Lung (tissue), 12 donors: ENCODE results near the gene SCRN1. TPM values are rescaled to one million over a fixed set of nuclear protein-coding genes. Genes with fewer than 3 reads are reported as not detected.

Experiments
- ATAC-seq: fragments of 200-7000 bp; cut with Tn5 transposase; one replicate; pipeline ENCODE4 v1.9.1; 2020; ENCODE audit warnings: moderate number of reproducible peaks; ENCODE audit not compliant: insufficient read depth, low FRiP score
- DNase-seq, 3 donors: peaks; one replicate each; pipeline ENCODE4 v3.0.0-alpha.2; 2013 to 2017
- H3K27ac ChIP-seq, 2 donors: one replicate each; pipeline ENCODE4 v1.5.1; 2013; ENCODE audit warnings: mild to moderate bottlenecking in 2 of 2, moderate library complexity in 2 of 2, control low read depth in 1 of 2, inconsistent platforms in 1 of 2, low read depth in 1 of 2, low read length in 1 of 2
- H3K27me3 ChIP-seq, 3 donors: one replicate each; pipeline ENCODE4 v1.5.1; 2013; ENCODE audit warnings: low read length in 2 of 3; ENCODE audit not compliant: control insufficient read depth in 3 of 3, insufficient read depth in 3 of 3
- H3K36me3 ChIP-seq, 4 donors: one replicate each; pipeline ENCODE4 v1.5.1; 2013; ENCODE audit warnings: low read length in 4 of 4, mild to moderate bottlenecking in 1 of 4, moderate library complexity in 1 of 4; ENCODE audit not compliant: control insufficient read depth in 4 of 4, insufficient read depth in 4 of 4
- H3K4me1 ChIP-seq, 5 donors: one replicate each; pipeline ENCODE4 v1.5.1; 2013; ENCODE audit warnings: low read length in 5 of 5, mild to moderate bottlenecking in 2 of 5, moderate library complexity in 1 of 5; ENCODE audit not compliant: control insufficient read depth in 5 of 5, insufficient read depth in 5 of 5
- H3K4me3 ChIP-seq: one replicate; pipeline ENCODE4 v1.5.1; 2013; ENCODE audit warnings: mild to moderate bottlenecking, control low read depth, moderate library complexity
- H3K9ac ChIP-seq, 2 donors: one replicate each; pipeline ENCODE4 v1.5.1; 2013; ENCODE audit warnings: low read length in 2 of 2, control low read depth in 1 of 2; ENCODE audit not compliant: insufficient read depth in 1 of 2
- H3K9me3 ChIP-seq, 4 donors: one replicate each; pipeline ENCODE4 v1.5.1; 2013; ENCODE audit warnings: low read length in 3 of 4, mild to moderate bottlenecking in 1 of 4, moderate library complexity in 1 of 4; ENCODE audit not compliant: control insufficient read depth in 4 of 4, insufficient read depth in 3 of 4
- WGBS, 2 donors: extraction: QIAGEN DNeasy Blood & Tissue Kit; methylation state at CpG; one replicate each; pipeline ENCODE4 v1.1.7; 2013; 5-methylcytosine and 5-hydroxymethylcytosine counted together
- polyA plus RNA-seq, 2 donors: library from polyadenylated mRNA; stranded (reverse); fragments of 200-250 nt; gene quantifications; one replicate each; pipeline ENCODE4 v1.2.1, GENCODE V29; 2013
- total RNA-seq, 2 donors: library from RNA; depleted of rRNA in 1 of 2; stranded (reverse); fragments of >200 nt in 1 of 2; gene quantifications; one replicate each; pipeline ENCODE4 v1.2.1, GENCODE V29; 2014 to 2021
- TF ChIP-seq, protein P1 (sequence below): IDR thresholded peaks from 2 replicates; pipeline ENCODE4 v1.5.1; 2012; ENCODE audit warnings: mild to moderate bottlenecking; ENCODE audit errors: control extremely low read depth, extremely low read depth
- donor health status: control.
- donor health status: control.
- donor health status: Bipolar disorder and iron deficiency.
- donor health status: healthy.
- donor health status: DM: yes; HTN: yes; CAD: no.

Gene SCRN1
- total and polyA plus RNA-seq, 4 donors = 5.5 to 32.3 (median 20.2) TPM

GRCh38 chr7:29937132-29937531 is 52.5 kb downstream of the SCRN1 start:
- DNase-seq (no peak), ATAC-seq (no peak)
- Histone ChIP-seq H3K9ac (no peak overlapping the region), H3K9me3 (no peaks in the 10 kb centered on the region), H3K4me1 (no peaks in the 10 kb centered on the region), H3K27me3 (no peaks in the 10 kb centered on the region), H3K4me3 (no peak overlapping the region), H3K36me3 (peaks cover 11 to 33% (median 22%) of the 10 kb centered on the region in 4 donors), H3K27ac (no peak overlapping the region)
- TF ChIP-seq, protein P1, sequence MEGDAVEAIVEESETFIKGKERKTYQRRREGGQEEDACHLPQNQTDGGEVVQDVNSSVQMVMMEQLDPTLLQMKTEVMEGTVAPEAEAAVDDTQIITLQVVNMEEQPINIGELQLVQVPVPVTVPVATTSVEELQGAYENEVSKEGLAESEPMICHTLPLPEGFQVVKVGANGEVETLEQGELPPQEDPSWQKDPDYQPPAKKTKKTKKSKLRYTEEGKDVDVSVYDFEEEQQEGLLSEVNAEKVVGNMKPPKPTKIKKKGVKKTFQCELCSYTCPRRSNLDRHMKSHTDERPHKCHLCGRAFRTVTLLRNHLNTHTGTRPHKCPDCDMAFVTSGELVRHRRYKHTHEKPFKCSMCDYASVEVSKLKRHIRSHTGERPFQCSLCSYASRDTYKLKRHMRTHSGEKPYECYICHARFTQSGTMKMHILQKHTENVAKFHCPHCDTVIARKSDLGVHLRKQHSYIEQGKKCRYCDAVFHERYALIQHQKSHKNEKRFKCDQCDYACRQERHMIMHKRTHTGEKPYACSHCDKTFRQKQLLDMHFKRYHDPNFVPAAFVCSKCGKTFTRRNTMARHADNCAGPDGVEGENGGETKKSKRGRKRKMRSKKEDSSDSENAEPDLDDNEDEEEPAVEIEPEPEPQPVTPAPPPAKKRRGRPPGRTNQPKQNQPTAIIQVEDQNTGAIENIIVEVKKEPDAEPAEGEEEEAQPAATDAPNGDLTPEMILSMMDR = no peak
- WGBS, 2 donors = 88 to 95% methylated on average over 3 of the region's 3 CpGs

DNA sequence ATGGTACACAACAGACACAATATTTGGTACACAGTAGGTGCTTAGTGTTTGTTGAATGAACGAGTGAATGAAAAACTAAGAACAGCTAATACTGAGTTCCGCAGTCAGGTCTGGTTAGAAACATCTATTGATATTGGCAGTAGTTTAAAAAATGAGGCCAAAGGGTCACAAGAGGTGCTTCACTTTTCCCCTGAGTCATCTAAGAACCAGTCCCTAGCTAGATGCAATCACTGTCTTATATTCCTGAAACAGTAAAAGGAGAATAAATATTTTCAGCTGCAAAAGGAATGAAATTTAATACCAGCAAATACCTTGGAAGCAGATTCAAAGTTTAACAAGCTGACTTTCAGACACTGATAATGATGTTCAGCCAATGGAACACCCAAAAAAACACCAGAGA is 54.5 kb downstream of the SCRN1 start:
- TF ChIP-seq, protein P1 = no peak
- Histone ChIP-seq H3K27me3 (no peaks in the 10 kb centered on the region), H3K9me3 (no peaks in the 10 kb centered on the region), H3K4me3 (no peak overlapping the region), H3K27ac (no peak overlapping the region), H3K36me3 (peaks cover 9 to 30% (median 20%) of the 10 kb centered on the region in 4 donors), H3K9ac (no peak overlapping the region), H3K4me1 (no peaks in the 10 kb centered on the region)
- ATAC-seq (no peak), DNase-seq (no peak)
- WGBS, 2 donors = 66 to 78% methylated on average over 2 of the region's 2 CpGs

DNA sequence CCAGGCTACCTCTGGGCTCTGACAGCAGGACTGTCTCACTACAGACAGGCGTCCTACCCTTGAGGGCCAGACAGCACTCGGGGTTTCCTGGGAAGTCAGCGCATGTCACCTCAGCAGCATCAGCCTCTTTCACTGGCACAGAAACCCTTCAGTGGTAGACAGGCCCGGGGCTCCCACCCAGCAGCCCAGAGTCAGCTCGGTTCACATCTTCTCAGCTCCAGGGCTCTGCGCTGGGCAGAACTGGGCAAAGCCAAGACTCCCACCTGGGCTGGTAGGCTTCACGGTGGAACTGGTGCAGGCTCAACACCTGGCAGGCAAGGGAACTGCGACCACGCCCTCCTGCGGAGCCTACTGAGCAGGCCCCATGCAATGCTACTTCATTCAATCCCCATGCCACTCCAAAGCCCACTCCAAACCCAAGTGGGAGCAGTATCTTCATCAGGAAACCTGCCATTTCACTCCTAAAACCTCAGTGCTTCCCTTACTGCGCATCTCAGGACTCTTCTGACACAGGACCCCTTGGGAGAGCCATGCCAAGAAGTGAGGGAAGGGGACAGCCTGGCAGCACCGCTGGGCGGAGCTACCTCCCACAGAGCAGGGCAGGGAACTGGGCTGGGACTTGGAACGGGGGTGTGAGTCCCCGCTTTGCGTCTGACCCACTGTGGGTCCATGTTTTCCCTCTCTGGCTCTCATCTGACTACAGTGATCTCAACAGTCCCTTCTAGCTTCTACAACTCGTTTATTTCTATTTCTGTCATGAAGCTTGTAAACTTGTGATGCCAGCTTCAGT is 60.4 kb downstream of the SCRN1 start:
- H3K4me1 ChIP-seq = peaks cover 0 to 3% (median 0%) of the 10 kb centered on the region in 5 donors
- TF ChIP-seq, protein P1 = no peak
- DNase-seq (no peak), ATAC-seq (no peak)
- H3K4me3 ChIP-seq = no peak overlapping the region
- 90 to 91% methylated on average over 17 of the region's 17 CpGs for WGBS, 2 donors
- H3K9ac ChIP-seq = no peak overlapping the region
- no peaks in the 10 kb centered on the region for H3K9me3 ChIP-seq
- peaks cover 0 to 6% (median 4%) of the 10 kb centered on the region in 4 donors for H3K36me3 ChIP-seq
- no peaks in the 10 kb centered on the region for H3K27me3 ChIP-seq
- H3K27ac ChIP-seq = no peak overlapping the region

DNA sequence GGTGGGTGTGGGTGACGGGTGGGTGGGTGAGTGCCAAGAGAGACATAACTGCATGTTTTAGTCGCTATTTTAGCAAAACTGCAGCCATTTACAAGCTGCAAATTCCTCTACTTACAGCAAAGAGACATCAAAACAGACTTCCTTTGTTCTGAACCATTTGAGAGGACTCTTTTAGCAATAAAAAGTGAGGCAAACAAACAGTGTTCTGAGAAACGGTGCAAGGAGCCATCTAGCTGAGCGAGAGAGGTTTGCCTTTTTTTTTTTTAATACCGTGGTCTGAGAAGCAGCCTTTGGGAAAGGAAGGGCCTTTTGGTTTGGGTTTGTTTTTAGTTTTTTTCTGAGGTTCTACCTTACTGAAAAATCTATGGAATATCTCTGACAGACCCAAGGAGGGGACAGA is 62.9 kb downstream of the SCRN1 start:
- 76 to 80% methylated on average over 5 of the region's 5 CpGs for WGBS, 2 donors
- no peak overlapping the region for H3K9ac ChIP-seq
- no peak overlapping the region for H3K27ac ChIP-seq
- H3K4me1 ChIP-seq = peaks cover 0 to 3% (median 0%) of the 10 kb centered on the region in 5 donors
- TF ChIP-seq, protein P1 = no peak
- no peak for DNase-seq
- H3K36me3 ChIP-seq = peaks cover 0 to 15% (median 5%) of the 10 kb centered on the region in 4 donors
- no peaks in the 10 kb centered on the region for H3K9me3 ChIP-seq
- ATAC-seq = no peak
- no peaks in the 10 kb centered on the region for H3K27me3 ChIP-seq
- H3K4me3 ChIP-seq = no peak overlapping the region
